ENCODE data around the gene STK10. TPM values are rescaled to one million over a fixed set of nuclear protein-coding genes. Genes with fewer than 3 reads are reported as not detected.

STK10 gene
- total and polyA plus RNA-seq, 2 donors (not counting 1 experiment from before 2014, with no cell fraction given), result 97.9 to 253 TPM

DNA sequence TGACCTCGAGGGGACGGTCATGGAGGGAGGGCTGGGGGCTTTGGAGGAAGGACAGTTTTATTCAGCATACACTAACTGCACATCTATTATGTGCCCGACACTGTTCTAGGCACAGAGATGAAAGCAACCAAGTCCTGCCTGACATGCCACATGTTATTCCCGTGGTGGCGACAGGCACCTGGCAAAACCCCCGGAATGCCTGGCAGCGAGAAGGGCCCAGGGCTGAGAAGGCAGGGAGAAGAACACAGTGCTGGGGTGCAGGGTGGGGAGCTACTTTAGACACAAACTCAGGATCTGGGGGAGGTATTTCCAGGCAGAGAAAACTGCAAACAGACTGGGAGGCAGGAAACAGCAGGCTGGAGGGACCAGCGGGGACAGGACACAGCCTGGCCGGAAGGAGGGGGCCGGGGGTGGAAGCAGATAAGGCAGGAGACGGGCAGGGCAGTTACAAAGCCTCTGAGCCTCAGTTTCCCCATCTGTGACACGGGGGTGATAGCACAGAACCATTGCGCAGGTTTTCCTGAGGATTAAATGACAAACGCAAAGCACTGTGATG, 77.7 kb downstream of the STK10 start:
- H3K4me3 ChIP-seq (ENCODE audit: control extremely low read depth in 1 of 5, extremely low read depth in 1 of 5, insufficient read depth in 1 of 5, low read depth in 2 of 5, low read length in 4 of 5), result peak overlapping the region in 2 of 5 experiments; percentile 53 to 57

More for the DNA sequence above, 77.7 kb downstream of the STK10 start:
- intact Hi-C loops (cut with micrococcal nuclease), result loop anchor here (10.0 kb wide), 1 partner anchor 584 kb away; no protein-coding TSS in a partner anchor
- WGBS (ENCODE audit: insufficient coverage), result 59% methylated on average over 11 of the region's 14 CpGs
- ChIA-PET POLR2A (interaction anchor here (1.2 to 3.3 kb wide), 5 partner anchors 31 to 173 kb away, joined by 3 to 43 read pairs (median 4); partner anchors contain the start of genes STK10 and UBTD2), CTCF (interaction anchor here (0.9 to 10.4 kb wide), 9 partner anchors 13 to 199 kb away, joined by 3 to 245 read pairs (median 4); partner anchors contain the start of genes FBXW11, STK10 and UBTD2)
- peak overlapping the region; percentile 85 for H3K4me3 Mint-ChIP-seq
- ATAC-seq (ENCODE audit: low read depth) (no peak), DNase-seq (no peak)
- H3K27ac Mint-ChIP-seq, result peak overlapping the region; percentile 94
- H3K36me3 ChIP-seq (replicated peaks in 1 of 2; ENCODE audit: control extremely low read depth in 1 of 2, control insufficient read depth in 1 of 2, extremely low read depth in 1 of 2, insufficient read depth in 2 of 2, low read length in 1 of 2), result peaks cover 0 to 31% of the 10 kb centered on the region in 2 experiments
- H2AFZ ChIP-seq (ENCODE audit: insufficient read depth, low read depth, low read length, poor library complexity, severe bottlenecking), result no peak overlapping the region
- H3K4me1 ChIP-seq (ENCODE audit: control insufficient read depth in 2 of 2, insufficient read depth in 2 of 2, low read length in 2 of 2), result peaks cover 60 to 74% of the 10 kb centered on the region in 2 donors
- peaks cover 0 to 7% (median 0%) of the 10 kb centered on the region in 3 donors for H3K9me3 ChIP-seq (ENCODE audit: control extremely low read depth in 1 of 3, control insufficient read depth in 2 of 3, insufficient read depth in 1 of 3, low read length in 2 of 3)
- H3K27me3 ChIP-seq (replicated peaks in 1 of 4; ENCODE audit: control extremely low read depth in 1 of 4, control insufficient read depth in 3 of 4, insufficient read depth in 4 of 4, low read length in 3 of 4), result no peaks in the 10 kb centered on the region
- H3K4me2 ChIP-seq (replicated peaks; ENCODE audit: low read depth, low read length, poor library complexity, severe bottlenecking), result peak overlapping the region; percentile 83
- no peaks in the 10 kb centered on the region for H3K9me3 Mint-ChIP-seq (ENCODE audit: insufficient read depth)
- peak overlapping the region; percentile 57 for H3K9ac ChIP-seq (ENCODE audit: low read length)
- H3K4me1 Mint-ChIP-seq, result peaks cover 64% of the 10 kb centered on the region
- no peaks in the 10 kb centered on the region for H3K27me3 Mint-ChIP-seq
- peaks cover 40% of the 10 kb centered on the region for H4K20me1 ChIP-seq (ENCODE audit: control insufficient read depth, insufficient read depth, low read length, poor library complexity, severe bottlenecking)
- H3K79me2 ChIP-seq (ENCODE audit: control insufficient read depth, insufficient read depth, low read length), result peaks cover 67% of the 10 kb centered on the region
- H3K27ac ChIP-seq (ENCODE audit: low read length in 2 of 2), result peak overlapping the region; percentile 94 to 96
- TF ChIP-seq, protein P1, sequence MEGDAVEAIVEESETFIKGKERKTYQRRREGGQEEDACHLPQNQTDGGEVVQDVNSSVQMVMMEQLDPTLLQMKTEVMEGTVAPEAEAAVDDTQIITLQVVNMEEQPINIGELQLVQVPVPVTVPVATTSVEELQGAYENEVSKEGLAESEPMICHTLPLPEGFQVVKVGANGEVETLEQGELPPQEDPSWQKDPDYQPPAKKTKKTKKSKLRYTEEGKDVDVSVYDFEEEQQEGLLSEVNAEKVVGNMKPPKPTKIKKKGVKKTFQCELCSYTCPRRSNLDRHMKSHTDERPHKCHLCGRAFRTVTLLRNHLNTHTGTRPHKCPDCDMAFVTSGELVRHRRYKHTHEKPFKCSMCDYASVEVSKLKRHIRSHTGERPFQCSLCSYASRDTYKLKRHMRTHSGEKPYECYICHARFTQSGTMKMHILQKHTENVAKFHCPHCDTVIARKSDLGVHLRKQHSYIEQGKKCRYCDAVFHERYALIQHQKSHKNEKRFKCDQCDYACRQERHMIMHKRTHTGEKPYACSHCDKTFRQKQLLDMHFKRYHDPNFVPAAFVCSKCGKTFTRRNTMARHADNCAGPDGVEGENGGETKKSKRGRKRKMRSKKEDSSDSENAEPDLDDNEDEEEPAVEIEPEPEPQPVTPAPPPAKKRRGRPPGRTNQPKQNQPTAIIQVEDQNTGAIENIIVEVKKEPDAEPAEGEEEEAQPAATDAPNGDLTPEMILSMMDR (IDR thresholded peaks at IDR 0.05), result no peak
- no peak for TF ChIP-seq EZH2 (IDR thresholded peaks at IDR 0.05; ENCODE audit: borderline replicate concordance, insufficient read depth, low read depth, low read length, poor library complexity, severe bottlenecking)
